Keratinocyte (primary cell): ENCODE measurements around the gene HSDL1. TPM values are rescaled to one million over a fixed set of nuclear protein-coding genes. Genes with fewer than 3 reads are reported as not detected.

Experiments
- DNase-seq: peaks from one replicate; pipeline ENCODE4 v3.0.0-alpha.2; 2011; ENCODE audit warnings: low read depth, missing footprints, low spot score
- FAIRE-seq: peaks from 2 replicates; lab custom pipeline; 2011; peaks lifted over from hg19 to GRCh38; lab: Jason Lieb, UNC
- H2AFZ ChIP-seq: 2 replicates; pipeline ENCODE4 v1.6.0; 2012; ENCODE audit warnings: low read length, control low read depth, inconsistent platforms; ENCODE audit not compliant: control insufficient read depth
- H3K27ac ChIP-seq: 2 replicates; pipeline ENCODE4 v1.5.1; 2011; ENCODE audit warnings: low read length; ENCODE audit not compliant: control insufficient read depth, insufficient read depth
- H3K27me3 ChIP-seq: 3 replicates; pipeline ENCODE4 v1.6.0; 2011; ENCODE audit warnings: low read length; ENCODE audit not compliant: control insufficient read depth, insufficient read depth; ENCODE audit errors: extremely low read depth
- H3K36me3 ChIP-seq, 2 experiments: 2 replicates in 1 of 2; 3 replicates in 1 of 2; pipeline ENCODE4 v1.5.1; 2011; ENCODE audit warnings: low read length in 2 of 2, mild to moderate bottlenecking in 1 of 2; ENCODE audit not compliant: control insufficient read depth in 2 of 2, insufficient read depth in 2 of 2; ENCODE audit errors: extremely low read depth in 1 of 2
- H3K4me1 ChIP-seq: 3 replicates; pipeline ENCODE4 v1.5.1; 2011; ENCODE audit warnings: low read length; ENCODE audit not compliant: control insufficient read depth, insufficient read depth; ENCODE audit errors: extremely low read depth
- H3K4me2 ChIP-seq: 3 replicates; pipeline ENCODE4 v1.6.0; 2011; ENCODE audit warnings: low read depth, low read length; ENCODE audit not compliant: control insufficient read depth, insufficient read depth; ENCODE audit errors: extremely low read depth
- H3K4me3 ChIP-seq, 3 experiments: fragments of 200-600 bp in 1 of 3; sonication (generic) in 1 of 3; 2 replicates in 2 of 3; 3 replicates in 1 of 3; pipeline ENCODE4 v1.5.1; 2011 to 2016; ENCODE audit warnings: low read length in 3 of 3, mild to moderate bottlenecking in 3 of 3, control low read depth in 2 of 3, inconsistent platforms in 1 of 3, low read depth in 1 of 3, mixed read lengths in 1 of 3, mixed run types in 1 of 3, moderate library complexity in 1 of 3; ENCODE audit not compliant: control insufficient read depth in 2 of 3, insufficient read depth in 2 of 3; ENCODE audit errors: extremely low read depth in 1 of 3
- H3K79me2 ChIP-seq: 2 replicates; pipeline ENCODE4 v1.6.0; 2012; ENCODE audit warnings: low read length; ENCODE audit not compliant: control insufficient read depth, insufficient read depth
- H3K9ac ChIP-seq: 3 replicates; pipeline ENCODE4 v1.6.0; 2011; ENCODE audit warnings: low read length; ENCODE audit not compliant: control insufficient read depth, insufficient read depth; ENCODE audit errors: extremely low read depth
- H3K9me1 ChIP-seq: 3 replicates; pipeline ENCODE4 v1.6.0; 2011; ENCODE audit warnings: low read length; ENCODE audit not compliant: control insufficient read depth, insufficient read depth; ENCODE audit errors: extremely low read depth
- H3K9me3 ChIP-seq: 2 replicates; pipeline ENCODE4 v1.5.1; 2012; ENCODE audit warnings: low read depth, low read length; ENCODE audit not compliant: control insufficient read depth
- H4K20me1 ChIP-seq: 3 replicates; pipeline ENCODE4 v1.6.0; 2011; ENCODE audit warnings: low read length; ENCODE audit not compliant: control insufficient read depth, insufficient read depth; ENCODE audit errors: extremely low read depth
- CTCF ChIP-seq, 3 experiments: IDR thresholded peaks in 1 of 3; conservative IDR thresholded peaks in 1 of 3; optimal IDR thresholded peaks in 1 of 3; 2 replicates in 2 of 3; 3 replicates in 1 of 3; pipeline versions ENCODE3 to v1.5.1; 2011; ENCODE audit warnings: low read length in 3 of 3, mild to moderate bottlenecking in 3 of 3, moderate library complexity in 2 of 3, control low read depth in 1 of 3, inconsistent platforms in 1 of 3; ENCODE audit not compliant: insufficient read depth in 2 of 3; ENCODE audit errors: extremely low read depth in 1 of 3
- EZH2 ChIP-seq: IDR thresholded peaks from one replicate; pipeline ENCODE4 v1.6.1; 2012; ENCODE audit warnings: inconsistent platforms, mild to moderate bottlenecking, low read length, moderate library complexity
- dilution Hi-C: fragments of 300-500 bp; cut with MboI; formaldehyde crosslinking; loops from one replicate; pipeline ENCODE4 v1.7.0; 2020; ENCODE audit warnings: low sequenced_read_pairs; ENCODE audit not compliant: extremely low pct_ligation_motif_present
- polyA plus RNA-seq, 5 experiments: library from polyadenylated mRNA; depleted of rRNA in 3 of 5; stranded (reverse) in 3 of 5; stranded (forward) in 1 of 5; unstranded in 1 of 5; fragments of >200 nt; gene quantifications; 1 replicate in 1 of 5; 2 replicates in 3 of 5; 3 replicates in 1 of 5; pipeline versions ENCODE4 v1.2.1 to v1.2.3, GENCODE V29; 2011 to 2012; ENCODE audit warnings: missing spikeins in 2 of 5, low read depth in 1 of 5, low replicate concordance in 1 of 5

The HSDL1 gene
- polyA plus RNA-seq, 1 donor (not counting 4 experiments of a cell fraction or from before 2014, with no cell fraction given) = 18.1 TPM

DNA sequence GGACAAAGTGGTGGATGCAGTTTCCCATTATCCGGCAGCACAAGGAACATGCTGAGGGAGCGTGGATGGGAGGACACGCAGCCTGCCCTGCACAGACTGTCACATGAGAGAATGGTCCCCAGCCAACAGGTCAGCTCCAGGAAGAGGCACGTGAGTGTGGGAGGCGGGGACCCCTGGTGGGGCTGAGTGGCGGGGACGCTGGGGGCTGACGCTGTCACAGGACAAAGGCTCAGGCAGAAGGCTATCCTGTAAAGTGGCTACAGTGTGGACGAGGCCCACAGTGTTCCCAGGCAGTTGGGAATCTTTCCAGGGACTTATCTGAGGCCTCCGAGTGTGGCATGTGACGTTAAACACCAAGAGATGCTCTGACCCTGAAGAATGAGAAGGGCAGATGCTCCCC lies 58.6 kb downstream of the HSDL1 start:
- H3K79me2 ChIP-seq = no peaks in the 10 kb centered on the region
- H4K20me1 ChIP-seq = no peaks in the 10 kb centered on the region
- dilution Hi-C loops = no loop called here
- DNase-seq = no peak
- peaks cover 21 to 41% of the 10 kb centered on the region in 2 experiments for H3K36me3 ChIP-seq
- FAIRE-seq = no peak
- TF ChIP-seq CTCF (optimal IDR thresholded peaks at IDR 0.05 in 1 of 3, IDR thresholded peaks at IDR 0.05 in 1 of 3, conservative IDR thresholded peaks at IDR 0.05 in 1 of 3; ENCODE audit: extremely low read depth in 1 of 3, insufficient read depth in 2 of 3, low read length in 3 of 3) (no peak), EZH2 (no peak)
- H3K4me1 ChIP-seq = no peaks in the 10 kb centered on the region
- H2AFZ ChIP-seq = no peak overlapping the region
- no peaks in the 10 kb centered on the region for H3K9me3 ChIP-seq
- no peak overlapping the region for H3K9ac ChIP-seq
- H3K9me1 ChIP-seq = no peaks in the 10 kb centered on the region
- no peak overlapping the region for H3K27ac ChIP-seq
- H3K27me3 ChIP-seq = no peaks in the 10 kb centered on the region
- H3K4me2 ChIP-seq = no peak overlapping the region
- no peak overlapping the region for H3K4me3 ChIP-seq

GRCh38 chr16:84085773-84086172 lies 59.2 kb downstream of the HSDL1 start:
- no peak overlapping the region for H3K4me2 ChIP-seq
- peaks cover 4% of the 10 kb centered on the region for H3K4me1 ChIP-seq
- H3K9me3 ChIP-seq = no peaks in the 10 kb centered on the region
- FAIRE-seq (no peak), DNase-seq (no peak)
- H2AFZ ChIP-seq = no peak overlapping the region
- dilution Hi-C loops = no loop called here
- H3K9me1 ChIP-seq = no peaks in the 10 kb centered on the region
- H3K79me2 ChIP-seq = no peaks in the 10 kb centered on the region
- no peak for TF ChIP-seq CTCF (optimal IDR thresholded peaks at IDR 0.05 in 1 of 3, IDR thresholded peaks at IDR 0.05 in 1 of 3, conservative IDR thresholded peaks at IDR 0.05 in 1 of 3; ENCODE audit: extremely low read depth in 1 of 3, insufficient read depth in 2 of 3, low read length in 3 of 3)
- no peak for TF ChIP-seq EZH2
- H4K20me1 ChIP-seq = no peaks in the 10 kb centered on the region
- H3K27me3 ChIP-seq = no peaks in the 10 kb centered on the region
- H3K4me3 ChIP-seq = no peak overlapping the region
- H3K9ac ChIP-seq = no peak overlapping the region
- peaks cover 25 to 41% of the 10 kb centered on the region in 2 experiments for H3K36me3 ChIP-seq
- H3K27ac ChIP-seq = no peak overlapping the region
